ENCODE results near the gene SH2D3A.

Gene SH2D3A

DNA sequence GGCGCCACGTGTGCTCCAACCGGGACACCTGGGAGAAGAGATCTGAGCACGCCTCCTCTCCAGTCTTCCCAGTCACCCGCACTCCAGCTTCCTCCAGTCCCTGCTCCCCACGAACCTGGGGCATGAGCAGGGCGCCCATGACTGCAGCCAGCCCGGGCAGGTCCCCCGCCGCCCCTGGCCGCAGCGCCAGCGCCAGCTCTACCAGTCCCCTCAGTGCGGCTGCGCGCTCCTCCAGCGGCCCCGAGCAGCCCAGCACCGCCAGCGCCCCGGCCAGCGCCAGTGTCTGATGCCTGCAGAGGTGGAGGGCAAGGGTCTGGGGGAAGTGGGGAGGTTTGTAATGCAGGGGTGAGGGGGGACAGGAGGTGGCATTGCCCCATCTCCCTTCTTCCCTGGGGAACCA, 13.1 kb downstream of the SH2D3A start:
- TF ChIP-seq EZH2phosphoT487 (IDR thresholded peaks at IDR 0.05; ENCODE audit: low read length) (no peak), CTCF (IDR thresholded peaks at IDR 0.05; ENCODE audit: low read length) (no peak), EZH2 (optimal IDR thresholded peaks at IDR 0.05; ENCODE audit: low read depth, low read length) (no peak)
- no peak overlapping the region for H2AFZ ChIP-seq (ENCODE audit: low read length)
- no peaks in the 10 kb centered on the region for H4K20me1 ChIP-seq (ENCODE audit: insufficient read depth, low read length)
- H3K79me2 ChIP-seq (ENCODE audit: low read length), result no peaks in the 10 kb centered on the region
- peaks cover 20% of the 10 kb centered on the region for H3K36me3 ChIP-seq (replicated peaks; ENCODE audit: insufficient read depth, low read length)
- H3K4me2 ChIP-seq (ENCODE audit: low read depth, low read length), result no peak overlapping the region
- H3K9me2 ChIP-seq (replicated peaks; ENCODE audit: insufficient read depth, low read length), result no peaks in the 10 kb centered on the region
- peaks cover 10% of the 10 kb centered on the region; the same call in 1 of the 2 replicates for H3F3A ChIP-seq (ENCODE audit: insufficient read depth, low read length)
- H3K9ac ChIP-seq (ENCODE audit: low read length), result no peak overlapping the region
- no peaks in the 10 kb centered on the region for H3K27me3 ChIP-seq (replicated peaks; ENCODE audit: insufficient read depth, low read length)
- H3K9me3 ChIP-seq (replicated peaks; ENCODE audit: insufficient read depth, low read length), result no peaks in the 10 kb centered on the region
- no peak for DNase-seq
- H3K27ac ChIP-seq (ENCODE audit: low read length), result no peak overlapping the region
- no peak overlapping the region for H3K4me3 ChIP-seq (ENCODE audit: low read length)
- no peaks in the 10 kb centered on the region for H3K4me1 ChIP-seq (ENCODE audit: low read length)

- Histone ChIP-seq H3K4me3 (ENCODE audit: low read length) (no peak overlapping the region), H3K4me1 (ENCODE audit: low read length) (no peaks in the 10 kb centered on the region), H3K36me3 (replicated peaks; ENCODE audit: insufficient read depth, low read length) (peaks cover 20% of the 10 kb centered on the region), H3K79me2 (ENCODE audit: low read length) (no peaks in the 10 kb centered on the region), H4K20me1 (ENCODE audit: insufficient read depth, low read length) (no peaks in the 10 kb centered on the region), H3K27me3 (replicated peaks; ENCODE audit: insufficient read depth, low read length) (no peaks in the 10 kb centered on the region), H3K9me3 (replicated peaks; ENCODE audit: insufficient read depth, low read length) (no peaks in the 10 kb centered on the region), H3F3A (ENCODE audit: insufficient read depth, low read length) (peaks cover 10% of the 10 kb centered on the region; the same call in 1 of the 2 replicates), H3K27ac (ENCODE audit: low read length) (no peak overlapping the region), H2AFZ (ENCODE audit: low read length) (no peak overlapping the region), H3K4me2 (ENCODE audit: low read depth, low read length) (no peak overlapping the region), H3K9ac (ENCODE audit: low read length) (no peak overlapping the region), H3K9me2 (replicated peaks; ENCODE audit: insufficient read depth, low read length) (no peaks in the 10 kb centered on the region)
- no peak for DNase-seq
- TF ChIP-seq EZH2 (optimal IDR thresholded peaks at IDR 0.05; ENCODE audit: low read depth, low read length) (no peak), CTCF (IDR thresholded peaks at IDR 0.05; ENCODE audit: low read length) (no peak), EZH2phosphoT487 (IDR thresholded peaks at IDR 0.05; ENCODE audit: low read length) (no peak)
Observed at GRCh38 chr19:6753178-6754031, 13.8 kb downstream of the SH2D3A start.

GRCh38 chr19:6752256-6753177, 14.7 kb downstream of the SH2D3A start:
- DNase-seq, result no peak
- H3K9me2 ChIP-seq (replicated peaks; ENCODE audit: insufficient read depth, low read length), result no peaks in the 10 kb centered on the region
- peaks cover 24% of the 10 kb centered on the region for H3K36me3 ChIP-seq (replicated peaks; ENCODE audit: insufficient read depth, low read length)
- H3K79me2 ChIP-seq (ENCODE audit: low read length), result no peaks in the 10 kb centered on the region
- no peak overlapping the region for H3K27ac ChIP-seq (ENCODE audit: low read length)
- no peaks in the 10 kb centered on the region for H4K20me1 ChIP-seq (ENCODE audit: insufficient read depth, low read length)
- no peak for TF ChIP-seq EZH2 (optimal IDR thresholded peaks at IDR 0.05; ENCODE audit: low read depth, low read length)
- no peak for TF ChIP-seq EZH2phosphoT487 (IDR thresholded peaks at IDR 0.05; ENCODE audit: low read length)
- TF ChIP-seq CTCF (IDR thresholded peaks at IDR 0.05; ENCODE audit: low read length), result no peak
- no peaks in the 10 kb centered on the region for H3K27me3 ChIP-seq (replicated peaks; ENCODE audit: insufficient read depth, low read length)
- no peaks in the 10 kb centered on the region for H3K9me3 ChIP-seq (replicated peaks; ENCODE audit: insufficient read depth, low read length)
- H3K4me3 ChIP-seq (ENCODE audit: low read length), result no peak overlapping the region
- H2AFZ ChIP-seq (ENCODE audit: low read length), result no peak overlapping the region
- peaks cover 10% of the 10 kb centered on the region; the same call in 1 of the 2 replicates for H3F3A ChIP-seq (ENCODE audit: insufficient read depth, low read length)
- no peak overlapping the region for H3K9ac ChIP-seq (ENCODE audit: low read length)
- H3K4me1 ChIP-seq (ENCODE audit: low read length), result no peaks in the 10 kb centered on the region
- no peak overlapping the region for H3K4me2 ChIP-seq (ENCODE audit: low read depth, low read length)
